GM12873 (cell line): ENCODE measurements around the gene UNC119B.

Source experiments
- TF ChIP-seq, protein P1 (sequence below): IDR thresholded peaks from 2 replicates; pipeline ENCODE4 v1.5.1; 2012; ENCODE audit warnings: low read depth, mild to moderate bottlenecking, moderate library complexity, low read length, control low read depth; ENCODE audit not compliant: insufficient read depth; ENCODE audit errors: missing control alignments

The UNC119B gene

DNA sequence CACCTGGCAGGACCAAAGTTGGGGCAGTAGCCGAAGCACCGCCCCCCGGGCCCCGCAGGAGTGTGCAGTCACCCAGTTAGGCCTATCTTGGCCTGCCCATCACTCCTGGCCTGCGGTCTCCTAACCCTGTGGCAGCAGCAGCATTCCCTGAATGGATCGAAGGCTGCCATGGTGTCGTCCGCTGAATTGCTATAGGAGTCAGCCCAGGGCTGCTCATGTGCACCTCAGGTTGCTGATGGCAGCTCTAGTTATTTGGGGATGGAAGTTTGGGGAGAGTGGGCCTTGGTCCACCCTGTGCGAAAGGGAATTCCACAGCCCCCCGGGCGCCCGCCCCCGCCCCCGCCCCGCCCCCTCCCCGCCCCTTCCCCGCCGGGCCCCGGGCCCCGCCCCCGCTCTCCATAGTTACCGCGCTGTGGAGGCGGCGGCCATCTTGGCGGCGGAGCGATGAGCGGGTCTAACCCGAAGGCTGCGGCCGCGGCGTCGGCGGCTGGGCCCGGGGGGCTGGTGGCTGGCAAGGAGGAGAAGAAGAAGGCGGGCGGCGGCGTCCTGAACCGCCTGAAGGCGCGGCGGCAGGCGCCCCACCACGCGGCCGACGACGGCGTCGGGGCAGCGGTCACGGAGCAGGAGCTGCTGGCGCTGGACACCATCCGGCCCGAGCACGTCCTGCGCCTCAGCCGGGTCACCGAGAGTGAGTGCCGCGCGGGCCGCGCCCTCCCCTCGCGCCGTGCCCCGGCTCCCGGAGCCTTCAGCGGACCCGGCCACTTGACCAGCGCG lies at the start of gene UNC119B:
Gene UNC119B, plus strand, starts transcription at position 428 of the 774 bp plus-strand sequence. Its CDS starts 17 bp downstream, at position 445.
- TF ChIP-seq, protein P1, sequence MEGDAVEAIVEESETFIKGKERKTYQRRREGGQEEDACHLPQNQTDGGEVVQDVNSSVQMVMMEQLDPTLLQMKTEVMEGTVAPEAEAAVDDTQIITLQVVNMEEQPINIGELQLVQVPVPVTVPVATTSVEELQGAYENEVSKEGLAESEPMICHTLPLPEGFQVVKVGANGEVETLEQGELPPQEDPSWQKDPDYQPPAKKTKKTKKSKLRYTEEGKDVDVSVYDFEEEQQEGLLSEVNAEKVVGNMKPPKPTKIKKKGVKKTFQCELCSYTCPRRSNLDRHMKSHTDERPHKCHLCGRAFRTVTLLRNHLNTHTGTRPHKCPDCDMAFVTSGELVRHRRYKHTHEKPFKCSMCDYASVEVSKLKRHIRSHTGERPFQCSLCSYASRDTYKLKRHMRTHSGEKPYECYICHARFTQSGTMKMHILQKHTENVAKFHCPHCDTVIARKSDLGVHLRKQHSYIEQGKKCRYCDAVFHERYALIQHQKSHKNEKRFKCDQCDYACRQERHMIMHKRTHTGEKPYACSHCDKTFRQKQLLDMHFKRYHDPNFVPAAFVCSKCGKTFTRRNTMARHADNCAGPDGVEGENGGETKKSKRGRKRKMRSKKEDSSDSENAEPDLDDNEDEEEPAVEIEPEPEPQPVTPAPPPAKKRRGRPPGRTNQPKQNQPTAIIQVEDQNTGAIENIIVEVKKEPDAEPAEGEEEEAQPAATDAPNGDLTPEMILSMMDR = no peak

DNA sequence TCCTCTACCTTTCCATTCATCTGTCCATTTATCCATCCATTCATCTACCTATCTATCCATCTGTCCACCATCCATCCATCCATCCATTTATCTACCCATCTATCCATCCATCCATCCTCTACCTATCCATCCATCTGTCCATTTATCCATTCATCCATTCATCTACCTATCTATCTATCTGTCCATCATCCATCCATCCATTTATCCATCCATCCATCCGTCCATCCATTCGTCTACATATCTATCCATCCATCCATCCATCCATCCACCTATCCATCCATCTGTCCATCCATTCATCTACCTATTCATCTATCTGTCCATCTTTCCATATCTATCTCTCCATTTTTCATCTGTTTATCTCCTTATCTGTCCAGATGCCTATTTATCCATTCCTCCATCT lies 48.8 kb upstream of the UNC119B start:
- TF ChIP-seq, protein P1 = no peak

DNA sequence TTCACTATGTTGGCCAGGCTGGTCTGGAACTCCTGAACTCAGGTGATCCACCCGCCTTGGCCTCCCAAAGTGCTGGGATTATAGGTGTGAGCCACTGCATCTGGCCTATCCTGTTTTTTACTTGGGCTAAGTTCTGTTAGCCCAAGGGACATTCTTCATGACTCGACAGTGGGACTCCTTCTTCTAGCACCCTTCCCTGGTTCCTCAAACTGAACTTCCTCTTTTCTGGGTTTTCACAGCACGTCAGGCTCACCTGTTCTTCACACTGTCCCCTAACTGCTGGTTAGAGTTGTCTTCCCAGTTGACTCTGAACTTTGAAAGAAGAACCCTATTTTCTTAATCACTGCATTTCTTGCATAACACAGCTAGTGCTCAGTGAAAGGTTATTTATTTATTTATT lies 47.4 kb upstream of the UNC119B start:
- TF ChIP-seq, protein P1 = no peak

DNA sequence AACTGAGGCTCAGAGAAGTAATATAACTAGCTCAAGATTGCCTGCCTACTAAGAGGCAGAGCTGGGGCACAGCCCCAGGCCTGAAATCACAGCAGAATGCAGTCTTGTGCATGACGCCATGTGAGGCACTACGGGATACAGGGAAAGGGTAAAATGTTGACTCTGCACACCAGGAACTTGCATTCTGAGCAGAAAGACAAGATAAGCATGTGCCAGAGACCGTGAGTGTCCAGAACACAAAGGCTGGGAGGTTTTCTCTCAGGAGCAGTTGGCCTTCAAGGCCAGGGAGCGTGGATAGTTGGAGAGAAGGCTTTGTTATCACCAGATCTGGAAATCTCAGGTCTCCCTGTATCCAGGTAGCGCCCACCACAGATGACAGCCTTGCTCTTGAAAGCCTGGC lies 46.5 kb upstream of the UNC119B start:
- TF ChIP-seq, protein P1 = no peak

DNA sequence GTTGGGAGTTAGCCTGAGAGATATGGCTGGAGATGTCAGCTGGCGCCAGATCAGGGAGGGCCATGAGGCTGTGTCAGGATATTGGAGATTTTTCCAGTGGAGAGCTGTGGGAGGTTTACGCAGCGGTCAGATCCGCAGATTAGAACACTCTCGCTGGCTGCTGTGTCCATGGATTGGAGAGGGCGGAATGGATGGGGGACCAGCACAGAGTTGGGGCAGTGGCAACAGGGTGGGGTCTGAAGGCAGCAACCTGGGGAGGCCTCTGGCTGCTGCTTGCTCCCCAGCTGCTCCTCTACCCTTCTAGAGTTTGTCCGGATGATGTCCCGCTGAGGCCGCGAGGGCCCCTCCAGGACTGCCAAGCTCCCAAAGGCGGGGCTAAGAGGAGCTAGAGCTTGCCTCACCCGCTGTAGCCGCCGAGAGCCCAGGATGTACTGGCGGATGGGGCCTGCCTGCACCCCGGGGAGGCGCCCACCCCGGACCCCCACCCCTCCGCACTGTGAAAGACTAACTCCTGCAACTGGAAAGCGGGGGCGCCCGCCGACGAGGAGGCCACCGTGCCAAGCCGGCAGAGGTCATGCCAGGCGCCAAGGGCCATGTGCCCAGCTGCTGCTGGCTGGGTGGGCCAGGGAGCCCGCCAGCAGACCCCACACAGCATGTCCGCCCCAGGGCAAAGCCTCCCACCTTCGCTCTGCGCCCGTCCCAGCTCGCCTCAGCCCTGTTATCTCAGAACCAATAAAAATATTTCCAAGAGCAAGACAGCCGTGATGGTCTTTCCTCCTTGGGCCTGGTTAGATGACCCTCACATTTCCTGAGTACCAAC lies 43.5 kb upstream of the UNC119B start:
- TF ChIP-seq, protein P1 = no peak

DNA sequence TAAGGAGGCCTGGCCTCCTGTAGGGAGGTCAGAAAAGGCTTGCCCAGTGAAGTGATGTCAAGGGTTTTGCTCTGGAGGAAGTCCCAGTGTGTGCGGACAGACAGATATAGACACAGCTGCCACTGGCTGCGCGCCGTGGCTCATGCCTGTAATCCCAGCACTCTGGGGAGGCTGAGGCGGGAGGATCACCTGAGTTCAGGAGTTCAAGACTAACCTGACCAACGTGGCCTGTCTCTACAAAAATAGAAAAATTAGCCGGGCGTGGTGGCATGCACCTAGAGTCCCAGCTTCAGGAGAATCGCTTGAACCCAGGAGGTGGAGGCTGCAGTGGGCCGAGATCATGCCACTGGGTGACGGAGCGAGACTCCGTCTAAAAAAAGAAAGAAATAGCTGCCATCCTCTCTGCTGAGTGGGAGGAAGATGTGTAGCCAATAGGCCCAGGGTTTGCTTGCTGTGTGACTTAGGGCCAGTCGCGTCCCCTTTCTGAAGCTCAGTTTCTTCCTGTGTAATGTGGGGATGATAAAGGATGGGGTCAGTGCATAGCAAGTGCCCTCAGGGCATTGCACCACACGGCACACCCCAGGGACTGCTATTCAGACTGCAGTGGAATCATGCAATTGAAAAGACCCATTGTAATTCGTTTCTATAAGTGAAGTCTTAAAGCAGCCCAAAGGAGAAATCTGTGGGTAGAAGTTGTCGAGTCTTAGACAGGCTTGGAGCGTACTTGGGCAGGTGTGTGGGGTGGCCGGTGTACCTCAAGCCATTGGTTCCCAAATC lies 42.0 kb upstream of the UNC119B start:
- TF ChIP-seq, protein P1 = no peak
